LNCaP clone FGC (cell line): Measurements from ENCODE around the gene PTPN14.

ENCODE experiments used
- DNase-seq: peaks from one replicate; pipeline ENCODE4 v3.0.0-alpha.2; 2011; ENCODE audit warnings: low read depth
- H3K4me3 ChIP-seq: 2 replicates; pipeline ENCODE4 v1.5.1; 2011; ENCODE audit warnings: mild to moderate bottlenecking, low read depth, low read length, control low read depth
- CTCF ChIP-seq: IDR thresholded peaks from 2 replicates; pipeline ENCODE4 v1.5.1; 2012; ENCODE audit warnings: mild to moderate bottlenecking; ENCODE audit not compliant: control insufficient read depth, insufficient read depth; ENCODE audit errors: extremely low read depth

PTPN14 gene

DNA sequence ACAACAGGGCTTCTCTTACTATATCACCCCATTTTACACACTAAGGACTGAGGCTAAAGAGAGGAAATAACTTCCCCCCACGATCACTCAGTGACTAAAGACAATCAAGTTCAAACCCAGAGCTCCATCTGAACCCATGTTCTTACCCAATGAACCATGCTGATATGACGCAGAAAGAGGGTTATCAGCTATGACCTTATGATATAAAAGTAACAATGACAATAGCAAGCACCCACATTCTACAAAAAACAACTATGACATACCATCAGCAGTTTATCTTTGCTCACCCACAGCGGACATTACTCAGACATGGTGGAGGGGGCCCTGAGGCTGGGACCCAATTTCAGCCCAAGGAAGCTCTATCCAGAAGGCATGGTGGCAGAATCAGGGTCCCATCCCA, 75.7 kb downstream of the PTPN14 start:
- no peak overlapping the region for H3K4me3 ChIP-seq
- no peak for DNase-seq
- TF ChIP-seq CTCF: no peak

GRCh38 chr1:214475331-214475730, 76.1 kb downstream of the PTPN14 start:
- no peak for DNase-seq
- TF ChIP-seq CTCF: no peak
- no peak overlapping the region for H3K4me3 ChIP-seq

DNA sequence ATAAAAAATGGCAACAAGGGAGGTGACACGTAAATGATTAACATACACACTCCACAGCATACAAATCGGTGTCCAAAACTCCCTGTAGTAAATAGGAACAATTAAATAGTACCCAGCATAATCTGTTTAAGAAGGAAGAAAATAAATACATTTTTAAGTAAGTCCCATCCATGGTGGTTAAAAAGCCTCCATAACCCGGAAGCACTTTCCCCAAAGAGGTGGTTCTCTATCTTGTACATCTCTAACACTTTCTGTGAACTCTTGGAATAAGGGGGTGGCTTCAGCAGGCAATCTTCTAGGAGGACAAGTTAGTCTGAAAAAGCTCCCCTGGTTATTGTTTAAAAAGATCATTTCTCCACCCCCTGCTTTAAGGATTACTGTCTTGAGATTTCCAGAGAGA, 76.9 kb downstream of the PTPN14 start:
- TF ChIP-seq CTCF: no peak
- DNase-seq: no peak
- no peak overlapping the region for H3K4me3 ChIP-seq

GRCh38 chr1:214473862-214474261, 77.5 kb downstream of the PTPN14 start:
- no peak overlapping the region for H3K4me3 ChIP-seq
- no peak for TF ChIP-seq CTCF
- DNase-seq: no peak

GRCh38 chr1:214473387-214473786, 78.0 kb downstream of the PTPN14 start:
- TF ChIP-seq CTCF: no peak
- DNase-seq: no peak
- no peak overlapping the region for H3K4me3 ChIP-seq

DNA sequence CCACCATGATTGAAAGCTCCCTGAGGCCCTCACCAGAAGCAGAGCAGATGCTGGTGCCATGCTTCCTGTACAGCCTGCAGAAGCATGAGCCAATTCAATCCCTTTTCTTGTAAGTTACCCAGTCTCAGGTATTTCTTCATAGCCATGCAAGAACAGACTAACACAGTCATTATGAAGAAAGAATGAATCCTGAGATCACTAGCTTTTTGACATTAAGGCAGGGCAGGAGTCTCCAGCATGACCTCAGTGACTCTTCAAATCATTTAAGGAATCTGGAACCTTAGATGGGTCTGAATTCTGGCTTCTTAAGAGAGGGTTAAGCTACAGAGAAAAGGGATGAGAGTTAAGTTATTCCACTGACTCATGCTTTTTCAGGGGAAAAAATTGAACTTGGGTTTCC, 79.0 kb downstream of the PTPN14 start:
- H3K4me3 ChIP-seq: no peak overlapping the region
- DNase-seq: no peak
- TF ChIP-seq CTCF: no peak

GRCh38 chr1:214471458-214471857, 79.9 kb downstream of the PTPN14 start:
- no peak for DNase-seq
- TF ChIP-seq CTCF: no peak
- H3K4me3 ChIP-seq: no peak overlapping the region
